SK-N-SH (cell line): ENCODE measurements around the gene MYOM1. TPM values are rescaled to one million over a fixed set of nuclear protein-coding genes. Genes with fewer than 3 reads are reported as not detected.

Source experiments
- CTCF ChIA-PET: fragments of 300-600, 350-600 bp; formaldehyde crosslinking; extraction: SDS; loops from one replicate; lab custom pipeline; 2021; lab: Yijun Ruan, JAX
- POLR2A ChIA-PET: fragments of 350-600 bp; sonication (Branson Sonifier 250); formaldehyde crosslinking; extraction: SDS; loops from one replicate; lab custom pipeline; 2020; ENCODE audit warnings: antibody characterized with exemption, inconsistent platforms; lab: Yijun Ruan, JAX
- DNase-seq: peaks from one replicate; pipeline ENCODE4 v3.0.0; 2012
- H2AFZ ChIP-seq: fragments of 200-600 bp; sonication (generic); 2 replicates; pipeline ENCODE4 v1.8.1; 2016; ENCODE audit warnings: antibody characterized with exemption, mild to moderate bottlenecking, low read depth
- H3F3A ChIP-seq: fragments of 200-600 bp; sonication (generic); replicated peaks from 2 replicates; pipeline ENCODE3; 2016; ENCODE audit warnings: antibody characterized with exemption, mild to moderate bottlenecking; ENCODE audit not compliant: insufficient read depth
- H3K27ac ChIP-seq, 2 experiments: fragments of 200-500 bp in 1 of 2; fragments of 200-600 bp in 1 of 2; sonication (Bioruptor generic) in 1 of 2; sonication (generic), shearing (Covaris generic) in 1 of 2; 2 replicates each; pipeline versions ENCODE4 v1.5.1 to v1.6.1; 2014 to 2016; ENCODE audit warnings: low read depth in 2 of 2, inconsistent platforms in 1 of 2, low read length in 1 of 2, mild to moderate bottlenecking in 1 of 2, mixed read lengths in 1 of 2
- H3K27me3 ChIP-seq: fragments of 200-600 bp; sonication (generic), shearing (Covaris generic); 2 replicates; pipeline ENCODE4 v1.6.1; 2016; ENCODE audit warnings: mixed run types; ENCODE audit not compliant: insufficient read depth
- H3K36me3 ChIP-seq, 2 experiments: fragments of 200-500 bp in 1 of 2; fragments of 200-600 bp in 1 of 2; sonication (Bioruptor generic) in 1 of 2; sonication (generic) in 1 of 2; replicated peaks in 1 of 2; 2 replicates each; pipeline versions ENCODE3 to v1.5.1; 2014 to 2016; ENCODE audit warnings: low read length in 1 of 2, mild to moderate bottlenecking in 1 of 2; ENCODE audit not compliant: insufficient read depth in 2 of 2, control insufficient read depth in 1 of 2
- H3K4me1 ChIP-seq, 2 experiments: fragments of 200-500 bp in 1 of 2; fragments of 200-600 bp in 1 of 2; sonication (Bioruptor generic) in 1 of 2; sonication (generic), shearing (Covaris generic) in 1 of 2; 2 replicates each; pipeline versions ENCODE4 v1.5.1 to v1.6.1; 2014 to 2016; ENCODE audit warnings: low read depth in 1 of 2, low read length in 1 of 2, mixed run types in 1 of 2; ENCODE audit not compliant: insufficient read depth in 2 of 2, control insufficient read depth in 1 of 2
- H3K4me2 ChIP-seq: fragments of 200-600 bp; sonication (generic), shearing (Covaris generic); 2 replicates; pipeline ENCODE4 v1.6.1; 2017; ENCODE audit warnings: mixed run types
- H3K4me3 ChIP-seq, 2 experiments: fragments of 200-500 bp in 1 of 2; fragments of 200-600 bp in 1 of 2; sonication (Bioruptor generic) in 1 of 2; sonication (generic), shearing (Covaris generic) in 1 of 2; 2 replicates each; pipeline versions ENCODE4 v1.5.1 to v1.8.1; 2014 to 2016; ENCODE audit warnings: low read depth in 2 of 2, inconsistent platforms in 1 of 2, low read length in 1 of 2, mild to moderate bottlenecking in 1 of 2, mixed read lengths in 1 of 2, moderate library complexity in 1 of 2
- H3K79me2 ChIP-seq: fragments of 200-600 bp; sonication (generic); 2 replicates; pipeline ENCODE4 v1.8.1; 2017; ENCODE audit warnings: mild to moderate bottlenecking; ENCODE audit not compliant: insufficient read depth
- H3K9ac ChIP-seq: fragments of 200-600 bp; sonication (generic); 2 replicates; pipeline ENCODE4 v1.6.1; 2017; ENCODE audit warnings: mixed run types
- H3K9me2 ChIP-seq: fragments of 200-600 bp; sonication (generic); 2 replicates; pipeline ENCODE4 v1.6.1; 2017; ENCODE audit warnings: mixed run types
- H3K9me3 ChIP-seq: fragments of 200-600 bp; sonication (generic); 2 replicates; pipeline ENCODE4 v1.6.1; 2017; ENCODE audit warnings: mixed run types, mild to moderate bottlenecking, moderate library complexity
- H4K20me1 ChIP-seq: fragments of 200-600 bp; sonication (generic); 2 replicates; pipeline ENCODE4 v1.6.1; 2017; ENCODE audit warnings: mild to moderate bottlenecking, mixed run types; ENCODE audit not compliant: insufficient read depth
- CHD2 ChIP-seq: fragments of 150-350 bp; IDR thresholded peaks from 2 replicates; pipeline ENCODE4 v1.6.1; 2018; ENCODE audit warnings: low read length; ENCODE audit not compliant: partially characterized antibody
- CTCF ChIP-seq: fragments of 200-600 bp; sonication (generic); IDR thresholded peaks from 2 replicates; pipeline ENCODE4 v1.6.1; 2017; ENCODE audit warnings: antibody characterized with exemption, mild to moderate bottlenecking, moderate library complexity
- EP300 ChIP-seq, 2 experiments: IDR thresholded peaks; 2 replicates each; pipeline versions ENCODE4 v1.4.0 to v1.6.1; 2012; ENCODE audit warnings: borderline replicate concordance in 1 of 2, low read depth in 1 of 2, low read length in 1 of 2
- EZH2phosphoT487 ChIP-seq: fragments of 200-600 bp; sonication (generic); IDR thresholded peaks from 2 replicates; pipeline ENCODE4 v1.6.1; 2017; ENCODE audit warnings: low read depth, mixed run types, mild to moderate bottlenecking, antibody characterized with exemption, moderate library complexity, borderline replicate concordance
- FOXJ3 ChIP-seq: sonication (generic); formaldehyde crosslinking; IDR thresholded peaks from 2 replicates; pipeline ENCODE4 v1.5.1; 2020; ENCODE audit warnings: mild to moderate bottlenecking, missing genetic modification reagents
- GABPA ChIP-seq: IDR thresholded peaks from 2 replicates; pipeline ENCODE4 v1.4.0; 2012; ENCODE audit warnings: low read depth, mild to moderate bottlenecking
- GATA2 ChIP-seq: sonication (generic); formaldehyde crosslinking; IDR thresholded peaks from 2 replicates; pipeline ENCODE4 v1.5.0; 2020; ENCODE audit warnings: mild to moderate bottlenecking, missing genetic modification reagents
- JUND ChIP-seq: IDR thresholded peaks from 2 replicates; pipeline ENCODE4 v1.4.0; 2012
- MEF2A ChIP-seq: IDR thresholded peaks from 2 replicates; pipeline ENCODE4 v1.4.0; 2012; ENCODE audit warnings: low read depth, borderline replicate concordance
- MXI1 ChIP-seq: IDR thresholded peaks from 2 replicates; pipeline ENCODE4 v1.6.1; 2012; ENCODE audit warnings: mild to moderate bottlenecking, low read depth, low read length, improper control_type of control experiment
- RAD21 ChIP-seq: IDR thresholded peaks from 2 replicates; pipeline ENCODE4 v1.6.1; 2012; ENCODE audit warnings: mild to moderate bottlenecking, low read length
- RCOR1 ChIP-seq: fragments of 150-350 bp; IDR thresholded peaks from 2 replicates; pipeline ENCODE4 v1.6.1; 2017; ENCODE audit warnings: antibody characterized with exemption, low read length
- RXRA ChIP-seq: IDR thresholded peaks from 2 replicates; pipeline ENCODE4 v1.4.0; 2012; ENCODE audit warnings: low read depth, mild to moderate bottlenecking, borderline replicate concordance
- TCF12 ChIP-seq: IDR thresholded peaks from 2 replicates; pipeline ENCODE4 v1.4.0; 2012
- TEAD4 ChIP-seq: IDR thresholded peaks from 2 replicates; pipeline ENCODE4 v1.4.0; 2012; ENCODE audit warnings: mild to moderate bottlenecking, borderline replicate concordance; ENCODE audit not compliant: insufficient read depth
- USF1 ChIP-seq: IDR thresholded peaks from 2 replicates; pipeline ENCODE4 v1.4.0; 2012; ENCODE audit warnings: low read depth, borderline replicate concordance
- USF2 ChIP-seq: fragments of 150-350 bp; IDR thresholded peaks from 2 replicates; pipeline ENCODE4 v1.6.1; 2017; ENCODE audit warnings: antibody characterized with exemption, low read length, low read depth, borderline replicate concordance
- ZBTB33 ChIP-seq: IDR thresholded peaks from 2 replicates; pipeline ENCODE4 v1.4.0; 2012; ENCODE audit warnings: low read depth, borderline replicate concordance
- WGBS: methylation state at CpG from one replicate; pipeline ENCODE4 v1.1.6; 2017; ENCODE audit warnings: low lambda C conversion rate; 5-methylcytosine and 5-hydroxymethylcytosine counted together
- polyA plus RNA-seq, 3 experiments: library from polyadenylated mRNA; depleted of rRNA; stranded (reverse); fragments of >200 nt; gene quantifications; 2 replicates each; pipeline ENCODE4 v1.2.3, GENCODE V29; 2012
- TF ChIP-seq, protein P1 (sequence below): IDR thresholded peaks from 2 replicates; pipeline ENCODE4 v1.4.0; 2012; ENCODE audit warnings: low read depth
- TF ChIP-seq, protein P2 (sequence below): IDR thresholded peaks from 2 replicates; pipeline ENCODE4 v1.6.1; 2012; ENCODE audit warnings: mild to moderate bottlenecking, low read depth, low read length, moderate library complexity

The MYOM1 gene
- polyA plus RNA-seq, 1 of the 3 experiments (the other 2 are of a cell fraction) = 0.07 TPM

DNA sequence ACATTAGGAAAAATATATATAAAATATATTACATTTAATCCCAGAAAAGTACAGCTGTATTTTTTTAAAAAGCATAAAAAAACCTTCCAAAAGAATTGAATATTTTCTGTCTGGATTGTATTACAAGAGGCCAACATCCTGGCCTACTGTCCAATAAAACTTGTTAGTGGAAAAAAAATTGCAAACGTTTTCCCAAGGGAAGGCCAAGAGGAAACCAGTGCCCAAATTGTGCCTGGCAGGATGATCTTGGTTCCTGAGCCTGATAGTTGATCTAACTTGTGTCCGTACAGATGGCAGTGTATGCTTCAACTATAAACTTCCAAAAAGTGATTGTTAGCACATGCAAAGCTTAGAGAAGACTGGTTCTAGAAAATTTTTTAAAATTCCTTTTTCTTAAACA, 116.2 kb downstream of the MYOM1 start:
- no peaks in the 10 kb centered on the region for H3K79me2 ChIP-seq
- H3K9ac ChIP-seq = no peak overlapping the region
- H3F3A ChIP-seq = no peaks in the 10 kb centered on the region
- H3K4me1 ChIP-seq = peaks cover 3 to 12% of the 10 kb centered on the region in 2 experiments; a peak in 3 of 4 replicates
- no peaks in the 10 kb centered on the region for H4K20me1 ChIP-seq
- H3K9me2 ChIP-seq = no peaks in the 10 kb centered on the region
- 27% methylated on average over 2 of the region's 2 CpGs for WGBS
- CTCF ChIA-PET = interaction anchor here (1.4 to 3.0 kb wide), 4 partner anchors 14 to 48 kb away, joined by 3 to 14 read pairs (median 6); no protein-coding TSS in a partner anchor
- TF ChIP-seq CTCF (no peak), JUND (no peak), RAD21 (no peak), MXI1 (no peak), TCF12 (no peak), RCOR1 (no peak), MEF2A (no peak), FOXJ3 (CRISPR knock-in tag) (no peak), RXRA (no peak), EP300 (IDR thresholded peaks at IDR 0.05; ENCODE audit: borderline replicate concordance in 1 of 2, low read depth in 1 of 2, low read length in 1 of 2) (no peak), ZBTB33 (no peak), GATA2 (CRISPR knock-in tag) (no peak), CHD2 (no peak), GABPA (no peak), USF1 (no peak), USF2 (no peak), TEAD4 (no peak), EZH2phosphoT487 (no peak)
- TF ChIP-seq, protein P1, sequence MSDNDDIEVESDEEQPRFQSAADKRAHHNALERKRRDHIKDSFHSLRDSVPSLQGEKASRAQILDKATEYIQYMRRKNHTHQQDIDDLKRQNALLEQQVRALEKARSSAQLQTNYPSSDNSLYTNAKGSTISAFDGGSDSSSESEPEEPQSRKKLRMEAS = no peak
- TF ChIP-seq, protein P2, sequence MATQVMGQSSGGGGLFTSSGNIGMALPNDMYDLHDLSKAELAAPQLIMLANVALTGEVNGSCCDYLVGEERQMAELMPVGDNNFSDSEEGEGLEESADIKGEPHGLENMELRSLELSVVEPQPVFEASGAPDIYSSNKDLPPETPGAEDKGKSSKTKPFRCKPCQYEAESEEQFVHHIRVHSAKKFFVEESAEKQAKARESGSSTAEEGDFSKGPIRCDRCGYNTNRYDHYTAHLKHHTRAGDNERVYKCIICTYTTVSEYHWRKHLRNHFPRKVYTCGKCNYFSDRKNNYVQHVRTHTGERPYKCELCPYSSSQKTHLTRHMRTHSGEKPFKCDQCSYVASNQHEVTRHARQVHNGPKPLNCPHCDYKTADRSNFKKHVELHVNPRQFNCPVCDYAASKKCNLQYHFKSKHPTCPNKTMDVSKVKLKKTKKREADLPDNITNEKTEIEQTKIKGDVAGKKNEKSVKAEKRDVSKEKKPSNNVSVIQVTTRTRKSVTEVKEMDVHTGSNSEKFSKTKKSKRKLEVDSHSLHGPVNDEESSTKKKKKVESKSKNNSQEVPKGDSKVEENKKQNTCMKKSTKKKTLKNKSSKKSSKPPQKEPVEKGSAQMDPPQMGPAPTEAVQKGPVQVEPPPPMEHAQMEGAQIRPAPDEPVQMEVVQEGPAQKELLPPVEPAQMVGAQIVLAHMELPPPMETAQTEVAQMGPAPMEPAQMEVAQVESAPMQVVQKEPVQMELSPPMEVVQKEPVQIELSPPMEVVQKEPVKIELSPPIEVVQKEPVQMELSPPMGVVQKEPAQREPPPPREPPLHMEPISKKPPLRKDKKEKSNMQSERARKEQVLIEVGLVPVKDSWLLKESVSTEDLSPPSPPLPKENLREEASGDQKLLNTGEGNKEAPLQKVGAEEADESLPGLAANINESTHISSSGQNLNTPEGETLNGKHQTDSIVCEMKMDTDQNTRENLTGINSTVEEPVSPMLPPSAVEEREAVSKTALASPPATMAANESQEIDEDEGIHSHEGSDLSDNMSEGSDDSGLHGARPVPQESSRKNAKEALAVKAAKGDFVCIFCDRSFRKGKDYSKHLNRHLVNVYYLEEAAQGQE = no peak
- POLR2A ChIA-PET = no interaction called here
- no peaks in the 10 kb centered on the region for H3K36me3 ChIP-seq
- no peak overlapping the region for H3K4me2 ChIP-seq
- no peaks in the 10 kb centered on the region for H3K9me3 ChIP-seq
- no peak overlapping the region for H3K4me3 ChIP-seq
- no peaks in the 10 kb centered on the region for H3K27me3 ChIP-seq
- no peak overlapping the region for H3K27ac ChIP-seq
- no peak for DNase-seq
- H2AFZ ChIP-seq = no peak overlapping the region
